Type B pancreatic cell (in vitro differentiated cells): ENCODE results near the gene CASP9. TPM values are rescaled to one million over a fixed set of nuclear protein-coding genes. Genes with fewer than 3 reads are reported as not detected.
"Not testable (repeated sequence)": the region's sequence is repeated elsewhere in the genome, so short reads cannot be mapped to it uniquely, and the experiment has no call there.

Experiments used
- DNase-seq: peaks from one replicate; pipeline ENCODE4 v3.0.0; 2021; ENCODE audit warnings: mixed read lengths; ENCODE audit not compliant: unreplicated experiment; ENCODE audit errors: extremely low spot score
- H3K27ac Mint-ChIP-seq: 2 replicates; pipeline ENCODE4 v1.8.0; 2021; ENCODE audit warnings: mild to moderate bottlenecking, mixed read lengths
- H3K27me3 Mint-ChIP-seq: 2 replicates; pipeline ENCODE4 v1.8.0; 2021; ENCODE audit warnings: mixed read lengths
- H3K36me3 Mint-ChIP-seq: 2 replicates; pipeline ENCODE4 v1.8.0; 2021; ENCODE audit warnings: mixed read lengths
- H3K4me1 Mint-ChIP-seq: one replicate; pipeline ENCODE4 v1.8.0; 2021; ENCODE audit warnings: mixed read lengths; ENCODE audit not compliant: unreplicated experiment
- H3K4me3 Mint-ChIP-seq: 2 replicates; pipeline ENCODE4 v1.8.0; 2021; ENCODE audit warnings: mild to moderate bottlenecking, mixed read lengths
- H3K9me3 Mint-ChIP-seq: 2 replicates; pipeline ENCODE4 v1.8.0; 2021; ENCODE audit warnings: mixed read lengths
- CTCF ChIP-seq: fragments of 200-600 bp; sonication (generic); conservative IDR thresholded peaks from 2 replicates; pipeline ENCODE4 v1.5.0; 2021; ENCODE audit warnings: antibody characterized with exemption, mild to moderate bottlenecking
- total RNA-seq: library from RNA; stranded (reverse); gene quantifications from 2 replicates; pipeline ENCODE4 v1.2.1, GENCODE V29; 2021; ENCODE audit warnings: low replicate concordance

CASP9 gene
- total RNA-seq, 1 donor from 2014 or later = 13.5 TPM

- Mint-ChIP-seq H3K9me3 (no peaks in the 10 kb centered on the region), H3K4me1 (no peaks in the 10 kb centered on the region), H3K27me3 (no peaks in the 10 kb centered on the region), H3K36me3 (peaks cover 7% of the 10 kb centered on the region), H3K4me3 (no peak overlapping the region), H3K27ac (no peak overlapping the region)
- no peak for TF ChIP-seq CTCF
- no peak for DNase-seq
Measured at GRCh38 chr1:15489052-15489736, 34.8 kb downstream of the CASP9 start.

- Mint-ChIP-seq H3K27me3 (no peaks in the 10 kb centered on the region), H3K4me3 (no peak overlapping the region), H3K4me1 (no peaks in the 10 kb centered on the region), H3K36me3 (peaks cover 8% of the 10 kb centered on the region), H3K27ac (no peak overlapping the region), H3K9me3 (no peaks in the 10 kb centered on the region)
- DNase-seq = no peak
- no peak for TF ChIP-seq CTCF
Measured at GRCh38 chr1:15488371-15488770, 35.6 kb downstream of the CASP9 start.

GRCh38 chr1:15486844-15487610 lies 37.0 kb downstream of the CASP9 start:
- not testable (repeated sequence) for H3K36me3 Mint-ChIP-seq, H3K4me1 Mint-ChIP-seq, DNase-seq, H3K27ac Mint-ChIP-seq, H3K4me3 Mint-ChIP-seq, H3K27me3 Mint-ChIP-seq, H3K9me3 Mint-ChIP-seq

GRCh38 chr1:15485636-15486035 lies 38.4 kb downstream of the CASP9 start:
- peaks cover 4% of the 10 kb centered on the region for H3K36me3 Mint-ChIP-seq
- H3K27ac Mint-ChIP-seq = no peak overlapping the region
- H3K27me3 Mint-ChIP-seq = no peaks in the 10 kb centered on the region
- H3K9me3 Mint-ChIP-seq = no peaks in the 10 kb centered on the region
- no peak for DNase-seq
- no peak overlapping the region for H3K4me3 Mint-ChIP-seq
- H3K4me1 Mint-ChIP-seq = no peaks in the 10 kb centered on the region
- TF ChIP-seq CTCF = no peak

- not testable (repeated sequence) for H3K27me3 Mint-ChIP-seq, H3K36me3 Mint-ChIP-seq, H3K4me1 Mint-ChIP-seq, DNase-seq, H3K27ac Mint-ChIP-seq, H3K9me3 Mint-ChIP-seq, H3K4me3 Mint-ChIP-seq
Measured at GRCh38 chr1:15484443-15484842, 39.6 kb downstream of the CASP9 start.

GRCh38 chr1:15483971-15484370 lies 40.0 kb downstream of the CASP9 start:
- Mint-ChIP-seq H3K4me3 (no peak overlapping the region), H3K36me3 (peaks cover 4% of the 10 kb centered on the region), H3K27me3 (no peaks in the 10 kb centered on the region), H3K27ac (no peak overlapping the region), H3K4me1 (no peaks in the 10 kb centered on the region), H3K9me3 (no peaks in the 10 kb centered on the region)
- DNase-seq = no peak
- TF ChIP-seq CTCF = no peak

- H3K9me3 Mint-ChIP-seq, H3K27me3 Mint-ChIP-seq, H3K36me3 Mint-ChIP-seq, H3K4me1 Mint-ChIP-seq, H3K4me3 Mint-ChIP-seq, H3K27ac Mint-ChIP-seq, DNase-seq: not testable (repeated sequence)
Measured at GRCh38 chr1:15482983-15483543, 41.0 kb downstream of the CASP9 start.

- H3K4me1 Mint-ChIP-seq, H3K4me3 Mint-ChIP-seq, H3K9me3 Mint-ChIP-seq, H3K27me3 Mint-ChIP-seq, H3K27ac Mint-ChIP-seq, H3K36me3 Mint-ChIP-seq, DNase-seq: not testable (repeated sequence)
Measured at GRCh38 chr1:15482455-15482854, 41.6 kb downstream of the CASP9 start.
